ENCODE measurements around the gene C10orf71. TPM values are rescaled to one million over a fixed set of nuclear protein-coding genes. Genes with fewer than 3 reads are reported as not detected.

The C10orf71 gene
- total RNA-seq, 4 donors from 2014 or later: not detected

DNA sequence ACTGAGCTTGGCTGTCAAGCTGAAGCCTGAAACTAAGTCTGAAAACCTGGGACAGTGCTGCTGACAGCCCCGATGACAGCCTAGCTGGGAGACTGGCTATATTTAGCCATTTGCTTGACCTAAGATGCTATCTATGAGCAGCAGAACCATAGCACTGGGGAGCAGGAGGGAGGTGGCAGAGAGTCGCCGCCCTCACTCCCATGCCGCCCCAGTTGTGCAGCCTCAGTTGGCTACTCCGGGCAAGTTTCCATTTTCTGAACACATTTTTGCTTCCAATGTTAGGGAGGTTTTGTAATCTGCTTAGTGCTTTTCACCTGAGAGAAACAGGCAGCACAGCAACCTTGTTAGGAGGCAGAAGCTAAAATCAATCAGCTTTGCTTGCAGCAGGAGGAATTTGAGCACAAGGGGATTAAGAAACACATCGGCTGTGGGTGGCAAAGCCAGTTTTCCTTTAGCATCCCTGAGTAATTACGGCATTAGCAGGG, 20.4 kb upstream of the C10orf71 start:
- Histone ChIP-seq H3K4me3 (no peak overlapping the region), H3K9me3 (no peaks in the 10 kb centered on the region), H3K27ac (no peak overlapping the region), H3K36me3 (no peaks in the 10 kb centered on the region), H3K4me1 (no peaks in the 10 kb centered on the region), H3K27me3 (no peaks in the 10 kb centered on the region)
- DNase-seq (ENCODE audit: low spot score in 2 of 2): no peak
- TF ChIP-seq POLR2A (IDR thresholded peaks at IDR 0.05) (no peak), EP300 (IDR thresholded peaks at IDR 0.05) (no peak), POLR2AphosphoS5 (IDR thresholded peaks at IDR 0.05) (no peak), CTCF (IDR thresholded peaks at IDR 0.05) (no peak)
- 38% methylated on average over 5 of the region's 7 CpGs for WGBS

DNA sequence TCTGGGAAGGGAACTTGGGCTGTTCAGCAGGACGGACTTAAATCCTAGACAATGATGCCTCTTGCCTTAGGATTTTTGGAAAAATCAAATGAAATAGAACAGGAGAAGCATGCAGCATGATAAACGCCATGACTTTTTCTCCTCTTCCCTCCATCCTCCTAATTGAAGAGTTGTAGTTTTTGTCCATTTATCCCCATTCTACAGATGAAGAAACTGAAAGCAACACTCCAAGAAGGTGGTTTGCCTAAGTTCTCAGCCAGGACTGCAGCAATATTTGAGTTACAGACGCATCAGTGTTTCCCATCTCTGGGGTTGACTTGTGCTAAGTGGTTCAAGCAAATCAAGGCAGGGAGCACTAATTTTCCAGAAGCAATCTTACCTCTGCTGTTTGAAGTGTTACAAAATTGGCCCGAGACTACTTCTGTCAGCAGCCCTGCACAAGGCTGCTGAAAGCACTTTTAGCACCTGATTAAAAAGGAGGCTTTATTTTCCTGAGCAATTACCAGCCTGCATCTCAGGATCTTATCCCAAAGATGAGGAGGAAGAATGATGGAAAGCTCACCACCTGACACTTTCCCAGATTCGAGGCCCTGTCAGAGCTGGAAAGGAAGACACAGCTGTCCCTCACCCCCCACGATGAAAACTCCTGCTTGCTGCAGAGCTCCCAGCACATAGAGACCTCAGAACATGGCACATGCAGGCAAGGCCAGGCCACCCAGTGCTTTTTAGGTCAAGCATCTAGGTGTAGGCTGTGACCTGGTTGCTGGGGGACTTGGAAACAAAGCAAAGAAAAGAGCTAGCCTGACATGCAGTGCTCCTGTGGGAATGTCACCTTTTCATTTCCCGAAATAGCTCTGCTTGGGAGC, 19.7 kb upstream of the C10orf71 start:
- DNase-seq (ENCODE audit: low spot score in 2 of 2): no peak
- H3K4me3 ChIP-seq: no peak overlapping the region
- no peaks in the 10 kb centered on the region for H3K27me3 ChIP-seq
- 80% methylated on average over 7 of the region's 7 CpGs for WGBS
- no peaks in the 10 kb centered on the region for H3K4me1 ChIP-seq
- no peaks in the 10 kb centered on the region for H3K36me3 ChIP-seq
- no peaks in the 10 kb centered on the region for H3K9me3 ChIP-seq
- no peak overlapping the region for H3K27ac ChIP-seq
- no peak for TF ChIP-seq POLR2A (IDR thresholded peaks at IDR 0.05)
- no peak for TF ChIP-seq POLR2AphosphoS5 (IDR thresholded peaks at IDR 0.05)
- TF ChIP-seq EP300 (IDR thresholded peaks at IDR 0.05): no peak
- TF ChIP-seq CTCF (IDR thresholded peaks at IDR 0.05): no peak

- WGBS: 85% methylated on average over 3 of the region's 3 CpGs
- Histone ChIP-seq H3K27ac (no peak overlapping the region), H3K4me3 (no peak overlapping the region), H3K27me3 (no peaks in the 10 kb centered on the region), H3K4me1 (no peaks in the 10 kb centered on the region), H3K9me3 (no peaks in the 10 kb centered on the region), H3K36me3 (no peaks in the 10 kb centered on the region)
- peak in 1 of 2 donors; percentile 43 for DNase-seq (ENCODE audit: low spot score in 2 of 2)
- TF ChIP-seq CTCF (IDR thresholded peaks at IDR 0.05) (no peak), POLR2AphosphoS5 (IDR thresholded peaks at IDR 0.05) (no peak), EP300 (IDR thresholded peaks at IDR 0.05) (no peak), POLR2A (IDR thresholded peaks at IDR 0.05) (no peak)
Observed at GRCh38 chr10:49280001-49280408, 19.0 kb upstream of the C10orf71 start.

DNA sequence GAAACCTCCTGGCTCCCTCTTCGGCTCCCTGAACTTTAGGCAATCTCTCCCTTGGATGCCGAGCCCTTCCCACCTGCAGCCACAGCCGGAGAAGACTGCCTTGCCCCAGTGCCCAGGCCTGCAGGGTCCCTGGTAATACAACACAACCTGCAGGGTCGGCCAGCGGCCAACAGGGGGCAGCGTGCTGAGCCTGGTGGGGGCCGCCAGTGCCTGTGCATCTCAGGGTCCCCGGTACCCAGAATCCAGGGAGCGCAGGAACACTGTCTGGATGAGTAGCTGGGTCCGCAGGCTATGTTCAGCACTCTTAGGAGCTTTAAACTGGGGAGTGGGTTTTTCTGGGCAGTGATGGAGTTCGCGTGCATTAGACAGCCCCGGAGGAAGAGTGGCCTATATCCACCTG, 17.5 kb upstream of the C10orf71 start:
- TF ChIP-seq EP300 (IDR thresholded peaks at IDR 0.05) (no peak), POLR2AphosphoS5 (IDR thresholded peaks at IDR 0.05) (no peak), POLR2A (IDR thresholded peaks at IDR 0.05) (no peak), CTCF (IDR thresholded peaks at IDR 0.05) (no peak)
- WGBS: 85% methylated on average over 8 of the region's 13 CpGs
- Histone ChIP-seq H3K27me3 (no peaks in the 10 kb centered on the region), H3K27ac (no peak overlapping the region), H3K9me3 (no peaks in the 10 kb centered on the region), H3K4me3 (no peak overlapping the region), H3K4me1 (no peaks in the 10 kb centered on the region), H3K36me3 (no peaks in the 10 kb centered on the region)
- peak in 1 of 2 donors; percentile 47 for DNase-seq (ENCODE audit: low spot score in 2 of 2)

GRCh38 chr10:49282306-49282705, 16.7 kb upstream of the C10orf71 start:
- Histone ChIP-seq H3K27ac (no peak overlapping the region), H3K4me3 (no peak overlapping the region), H3K4me1 (no peaks in the 10 kb centered on the region), H3K27me3 (no peaks in the 10 kb centered on the region), H3K9me3 (no peaks in the 10 kb centered on the region), H3K36me3 (no peaks in the 10 kb centered on the region)
- TF ChIP-seq EP300 (IDR thresholded peaks at IDR 0.05) (no peak), POLR2A (IDR thresholded peaks at IDR 0.05) (no peak), CTCF (IDR thresholded peaks at IDR 0.05) (no peak), POLR2AphosphoS5 (IDR thresholded peaks at IDR 0.05) (no peak)
- WGBS: 55% methylated on average over 3 of the region's 3 CpGs
- DNase-seq (ENCODE audit: low spot score in 2 of 2): peak in 1 of 2 donors; percentile 43
